Sigmoid colon (tissue), 7 donors: ENCODE measurements around the gene SPATA17. TPM values are rescaled to one million over a fixed set of nuclear protein-coding genes. Genes with fewer than 3 reads are reported as not detected.

Source experiments
- DNase-seq: peaks from one replicate; pipeline ENCODE4 v3.0.0-alpha.2; 2019
- H3K27ac ChIP-seq, 4 donors: fragments of 200-600 bp; sonication (generic); one replicate each; pipeline ENCODE4 v1.5.1; 2016 to 2019; ENCODE audit warnings: mild to moderate bottlenecking in 1 of 4
- H3K27me3 ChIP-seq, 3 donors: fragments of 200-600 bp; sonication (generic); one replicate each; pipeline ENCODE4 v1.5.1; 2019; ENCODE audit warnings: mild to moderate bottlenecking in 1 of 3
- H3K36me3 ChIP-seq, 4 donors: fragments of 200-600 bp; sonication (generic); one replicate each; pipeline ENCODE4 v1.5.1; 2016 to 2019
- H3K4me1 ChIP-seq, 4 donors: fragments of 200-600 bp; sonication (generic); one replicate each; pipeline ENCODE4 v1.5.1; 2017 to 2019
- H3K4me3 ChIP-seq, 4 donors: fragments of 200-600 bp; sonication (generic); one replicate each; pipeline ENCODE4 v1.5.1; 2017 to 2019; ENCODE audit warnings: mild to moderate bottlenecking in 2 of 4, moderate library complexity in 1 of 4
- H3K9me3 ChIP-seq, 4 donors: fragments of 200-600 bp in 3 of 4; sonication (generic) in 3 of 4; one replicate each; pipeline versions ENCODE4 v1.5.1 to v1.6.1; 2013 to 2019
- EP300 ChIP-seq, 4 donors: sonication (generic); formaldehyde crosslinking; IDR thresholded peaks; one replicate each; pipeline ENCODE4 v1.6.1; 2017; ENCODE audit warnings: antibody characterized with exemption in 4 of 4
- POLR2A ChIP-seq, 2 donors: fragments of 450-650 bp; IDR thresholded peaks; one replicate each; pipeline ENCODE4 v1.6.1; 2016; ENCODE audit warnings: antibody characterized with exemption in 2 of 2, mild to moderate bottlenecking in 2 of 2, moderate library complexity in 2 of 2
- POLR2AphosphoS5 ChIP-seq, 4 donors: sonication (generic); formaldehyde crosslinking; IDR thresholded peaks; one replicate each; pipeline ENCODE4 v1.6.1; 2017; ENCODE audit warnings: antibody characterized with exemption in 4 of 4
- WGBS, 2 donors: extraction: QIAGEN DNeasy Blood & Tissue Kit; methylation state at CpG; one replicate each; pipeline ENCODE4 v1.1.7; 2013; 5-methylcytosine and 5-hydroxymethylcytosine counted together
- intact Hi-C: fragments of 100-400 bp; cut with DNase I; formaldehyde crosslinking; loops from one replicate; pipeline ENCODE4 v1.15.1; 2023
- polyA plus RNA-seq, 3 donors: library from polyadenylated mRNA; stranded (reverse); fragments of 200-250 nt; gene quantifications; one replicate each; pipeline ENCODE4 v1.2.3, GENCODE V29; 2013
- total RNA-seq, 4 donors: library from RNA; depleted of rRNA; stranded (reverse); fragments of >200 nt; gene quantifications; one replicate each; pipeline ENCODE4 v1.1.0, GENCODE V29; 2016
- TF ChIP-seq, protein P1 (sequence below), 4 experiments: fragments of 450-650 bp in 3 of 4; fragments of 200-600 bp in 1 of 4; IDR thresholded peaks; one replicate each; pipeline ENCODE4 v1.5.1; 2016 to 2019; ENCODE audit warnings: antibody characterized with exemption in 4 of 4, mild to moderate bottlenecking in 3 of 4, moderate library complexity in 2 of 4
- donor health status: healthy with polysubstance abuse.
- donor health status: Bipolar disorder and iron deficiency.
- donor health status: healthy.

Gene SPATA17
- total and polyA plus RNA-seq, 7 donors, result 0.41 to 1.1 (median 0.47) TPM; not detected in 4

DNA sequence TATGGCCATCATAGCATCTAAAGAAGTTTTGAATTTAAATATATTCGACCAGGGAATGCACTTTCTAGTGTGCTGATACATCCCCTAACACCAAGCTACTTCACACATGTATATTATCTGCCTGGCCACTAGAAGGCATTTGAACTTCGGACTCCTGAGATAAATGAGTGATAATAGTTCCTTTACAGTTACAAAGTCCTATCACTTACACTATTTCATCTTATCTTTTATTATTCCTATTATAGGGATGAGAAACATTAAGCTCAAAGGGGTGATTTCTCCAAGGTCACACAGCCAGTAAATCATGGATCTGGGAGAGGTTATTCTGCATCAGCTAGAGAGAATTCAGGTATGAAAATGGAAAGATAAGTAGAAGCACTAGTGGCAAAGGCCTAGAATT is 40.5 kb upstream of the SPATA17 start:
- Histone ChIP-seq H3K27ac (no peak overlapping the region), H3K4me1 (no peaks in the 10 kb centered on the region), H3K27me3 (no peaks in the 10 kb centered on the region), H3K36me3 (peaks cover 0 to 8% (median 0%) of the 10 kb centered on the region in 4 donors), H3K4me3 (no peak overlapping the region), H3K9me3 (no peaks in the 10 kb centered on the region)
- intact Hi-C loops, result no loop called here
- no peak for DNase-seq
- 40 to 76% methylated on average over 2 of the region's 2 CpGs for WGBS, 2 donors
- TF ChIP-seq POLR2AphosphoS5 (IDR thresholded peaks at IDR 0.05), result no peak
- TF ChIP-seq POLR2A (IDR thresholded peaks at IDR 0.05), result no peak
- TF ChIP-seq, protein P1, sequence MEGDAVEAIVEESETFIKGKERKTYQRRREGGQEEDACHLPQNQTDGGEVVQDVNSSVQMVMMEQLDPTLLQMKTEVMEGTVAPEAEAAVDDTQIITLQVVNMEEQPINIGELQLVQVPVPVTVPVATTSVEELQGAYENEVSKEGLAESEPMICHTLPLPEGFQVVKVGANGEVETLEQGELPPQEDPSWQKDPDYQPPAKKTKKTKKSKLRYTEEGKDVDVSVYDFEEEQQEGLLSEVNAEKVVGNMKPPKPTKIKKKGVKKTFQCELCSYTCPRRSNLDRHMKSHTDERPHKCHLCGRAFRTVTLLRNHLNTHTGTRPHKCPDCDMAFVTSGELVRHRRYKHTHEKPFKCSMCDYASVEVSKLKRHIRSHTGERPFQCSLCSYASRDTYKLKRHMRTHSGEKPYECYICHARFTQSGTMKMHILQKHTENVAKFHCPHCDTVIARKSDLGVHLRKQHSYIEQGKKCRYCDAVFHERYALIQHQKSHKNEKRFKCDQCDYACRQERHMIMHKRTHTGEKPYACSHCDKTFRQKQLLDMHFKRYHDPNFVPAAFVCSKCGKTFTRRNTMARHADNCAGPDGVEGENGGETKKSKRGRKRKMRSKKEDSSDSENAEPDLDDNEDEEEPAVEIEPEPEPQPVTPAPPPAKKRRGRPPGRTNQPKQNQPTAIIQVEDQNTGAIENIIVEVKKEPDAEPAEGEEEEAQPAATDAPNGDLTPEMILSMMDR (IDR thresholded peaks at IDR 0.05), result no peak
- TF ChIP-seq EP300 (IDR thresholded peaks at IDR 0.05), result no peak

DNA sequence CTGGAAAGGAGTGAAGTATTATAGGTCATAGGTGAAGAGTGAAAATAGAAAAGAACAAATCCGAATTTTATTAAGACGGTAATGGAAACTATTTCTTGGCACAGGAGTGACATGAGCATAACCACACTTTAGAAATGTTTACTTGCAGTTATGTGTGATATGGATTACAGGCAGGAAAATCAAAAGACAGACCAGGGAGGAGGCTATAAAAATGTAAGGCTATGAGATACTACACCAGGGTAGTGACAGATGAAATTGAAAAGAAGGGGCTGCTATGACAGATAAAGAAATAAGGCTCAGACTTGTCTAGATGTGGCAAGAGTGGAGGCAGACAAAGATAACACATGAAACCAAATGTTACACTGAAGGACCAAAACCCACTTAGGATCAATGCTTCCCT is 32.0 kb upstream of the SPATA17 start:
- WGBS, 2 donors, result 71 to 83% methylated on average over 2 of the region's 2 CpGs
- Histone ChIP-seq H3K36me3 (peaks cover 0 to 9% (median 0%) of the 10 kb centered on the region in 4 donors), H3K9me3 (no peaks in the 10 kb centered on the region), H3K27me3 (no peaks in the 10 kb centered on the region), H3K27ac (no peak overlapping the region), H3K4me3 (no peak overlapping the region), H3K4me1 (peaks cover 0 to 9% (median 7%) of the 10 kb centered on the region in 4 donors)
- DNase-seq, result no peak
- TF ChIP-seq POLR2A (IDR thresholded peaks at IDR 0.05), result no peak
- no peak for TF ChIP-seq EP300 (IDR thresholded peaks at IDR 0.05)
- TF ChIP-seq POLR2AphosphoS5 (IDR thresholded peaks at IDR 0.05), result no peak
- TF ChIP-seq, protein P1 (IDR thresholded peaks at IDR 0.05), result no peak
- intact Hi-C loops, result no loop called here

DNA sequence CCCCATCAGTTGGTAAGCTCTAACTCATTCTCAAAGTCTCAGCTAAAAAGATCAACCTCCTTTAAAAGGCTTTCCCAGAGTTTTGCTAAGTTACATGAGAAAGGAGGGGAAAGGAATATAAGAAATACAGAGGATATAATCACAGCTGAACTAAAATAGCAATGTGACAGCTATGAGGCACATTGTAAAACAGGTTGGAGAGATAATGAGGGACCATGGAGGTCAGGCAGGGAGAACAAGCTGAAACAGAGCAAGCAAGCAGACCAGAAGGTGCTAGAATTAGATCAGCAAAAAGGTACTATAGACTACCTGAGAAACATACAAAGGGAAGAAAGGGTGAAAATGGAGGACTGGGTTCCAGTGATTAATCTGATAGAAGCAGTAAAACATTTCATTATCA is 28.8 kb upstream of the SPATA17 start:
- H3K9me3 ChIP-seq, result no peaks in the 10 kb centered on the region
- TF ChIP-seq EP300 (IDR thresholded peaks at IDR 0.05) (no peak), POLR2AphosphoS5 (IDR thresholded peaks at IDR 0.05) (no peak), POLR2A (IDR thresholded peaks at IDR 0.05) (no peak)
- TF ChIP-seq, protein P1 (IDR thresholded peaks at IDR 0.05), result no peak
- H3K4me1 ChIP-seq, result peaks cover 0 to 9% (median 7%) of the 10 kb centered on the region in 4 donors
- intact Hi-C loops, result no loop called here
- H3K4me3 ChIP-seq, result no peak overlapping the region
- peaks cover 0 to 6% (median 0%) of the 10 kb centered on the region in 4 donors for H3K36me3 ChIP-seq
- H3K27me3 ChIP-seq, result no peaks in the 10 kb centered on the region
- DNase-seq, result no peak
- no peak overlapping the region for H3K27ac ChIP-seq

DNA sequence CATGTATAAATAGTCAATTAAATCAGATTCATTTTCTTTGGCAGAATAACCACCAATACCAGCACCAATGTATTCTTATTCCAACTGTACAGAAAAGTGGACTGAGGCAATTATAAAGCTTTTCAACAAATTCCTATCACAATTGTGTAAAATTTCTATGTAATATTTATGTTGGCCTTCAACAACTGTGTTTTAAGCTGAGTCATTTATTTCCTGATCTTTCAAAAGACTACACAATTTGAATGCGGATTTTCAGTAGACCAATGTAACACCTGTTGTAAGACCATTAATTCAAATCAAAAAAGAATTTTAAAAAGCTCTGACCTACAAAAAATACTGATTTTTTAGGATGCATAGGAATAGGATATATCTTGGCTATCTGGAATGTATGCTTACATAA is 25.8 kb upstream of the SPATA17 start:
- Histone ChIP-seq H3K27ac (no peak overlapping the region), H3K9me3 (no peaks in the 10 kb centered on the region), H3K36me3 (peaks cover 0 to 32% (median 3%) of the 10 kb centered on the region in 4 donors), H3K27me3 (no peaks in the 10 kb centered on the region), H3K4me3 (no peak overlapping the region), H3K4me1 (no peaks in the 10 kb centered on the region)
- TF ChIP-seq, protein P1 (IDR thresholded peaks at IDR 0.05), result no peak
- TF ChIP-seq EP300 (IDR thresholded peaks at IDR 0.05) (no peak), POLR2AphosphoS5 (IDR thresholded peaks at IDR 0.05) (no peak), POLR2A (IDR thresholded peaks at IDR 0.05) (no peak)
- no peak for DNase-seq
- intact Hi-C loops, result no loop called here
- 94 to 95% methylated on average over 1 of the region's 1 CpG for WGBS, 2 donors

DNA sequence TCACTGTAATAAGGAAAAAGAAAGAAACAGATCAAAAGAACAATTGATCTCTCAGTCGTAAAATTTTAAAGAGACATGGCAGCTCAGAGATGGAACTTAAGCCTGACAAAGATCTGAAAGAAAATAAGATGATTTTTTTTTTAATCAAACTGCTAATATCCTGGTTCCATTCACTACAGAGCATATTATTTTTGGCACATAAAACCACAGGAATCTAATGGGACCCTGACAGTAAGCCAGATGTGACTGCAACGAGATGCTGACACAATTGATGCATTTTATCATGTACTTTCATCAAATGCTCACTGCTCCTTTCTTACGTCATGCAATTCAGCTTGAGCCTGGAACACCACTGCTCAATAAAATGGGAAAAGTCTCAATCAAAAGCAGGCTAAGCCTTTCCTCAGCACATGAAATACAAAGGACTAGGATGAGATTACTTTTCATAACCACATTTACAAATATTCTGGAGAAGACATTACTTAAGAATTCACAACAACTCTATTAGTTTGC is 16.9 kb upstream of the SPATA17 start:
- H3K36me3 ChIP-seq, result peaks cover 0 to 35% (median 3%) of the 10 kb centered on the region in 4 donors
- no peak overlapping the region for H3K27ac ChIP-seq
- H3K9me3 ChIP-seq, result no peaks in the 10 kb centered on the region
- TF ChIP-seq EP300 (IDR thresholded peaks at IDR 0.05) (no peak), POLR2A (IDR thresholded peaks at IDR 0.05) (no peak), POLR2AphosphoS5 (IDR thresholded peaks at IDR 0.05) (no peak)
- TF ChIP-seq, protein P1 (IDR thresholded peaks at IDR 0.05), result no peak
- H3K4me3 ChIP-seq, result no peak overlapping the region
- H3K27me3 ChIP-seq, result no peaks in the 10 kb centered on the region
- 49 to 72% methylated on average over 3 of the region's 3 CpGs for WGBS, 2 donors
- intact Hi-C loops, result no loop called here
- DNase-seq, result no peak
- H3K4me1 ChIP-seq, result no peaks in the 10 kb centered on the region
